K562 treated with DMSO at 1 percent for 48 hours (cell line): Measurements from ENCODE around the gene CCDC110. TPM values are rescaled to one million over a fixed set of nuclear protein-coding genes. Genes with fewer than 3 reads are reported as not detected.

Source experiments
- total RNA-seq: library from RNA; unstranded; fragments of 300-600 nt; gene quantifications from 2 replicates; pipeline ENCODE4 v1.2.3, GENCODE V29; 2022; ENCODE audit warnings: low replicate concordance; ENCODE audit errors: extremely low read depth

CCDC110 gene
- not detected in 2 replicates for total RNA-seq

GRCh38 chr4:185471235-185472102 is at the start of gene CCDC110:
TSS of gene CCDC110 (minus strand) at chr4:185471733. CDS start at chr4:185471683, 50 bp downstream.

GRCh38 chr4:185425647-185426352 is 45.7 kb downstream of the CCDC110 start, which contains the start of gene UFSP2:
TSS of gene UFSP2 (minus strand) at chr4:185425964. CDS start at chr4:185425868, 96 bp downstream.

GRCh38 chr4:185396724-185397385 is 74.7 kb downstream of the CCDC110 start, which contains the start of gene ANKRD37:
TSS of gene ANKRD37 (plus strand) at chr4:185396841. CDS start at chr4:185396924, 83 bp downstream.

GRCh38 chr4:185395238-185395955 is 76.1 kb downstream of the CCDC110 start, which contains the start of gene LRP2BP:
TSS of gene LRP2BP (minus strand) at chr4:185395924. CDS start at chr4:185378186, 17,738 bp downstream.

Other genes with a start within 250 kb of the CCDC110 start
- gene LRP2BP, start 75.8 kb downstream of the CCDC110 start, total RNA-seq: not detected in 2 replicates
- not detected in 2 replicates for gene ANKRD37, start 74.9 kb downstream of the CCDC110 start, total RNA-seq
- gene UFSP2, start 45.8 kb downstream of the CCDC110 start, total RNA-seq: not detected in 2 replicates
- gene PDLIM3, start 63.8 kb upstream of the CCDC110 start, total RNA-seq: not detected in 2 replicates